Cardiac fibroblast (primary cell): ENCODE results near the gene TANC1.
"Not testable (repeated sequence)": the region's sequence is repeated elsewhere in the genome, so short reads cannot be mapped to it uniquely, and the experiment has no call there.

Experiments
- DNase-seq, 2 donors: peaks; one replicate each; pipeline versions ENCODE4 v3.0.0 to v3.0.0-alpha.2; 2010; ENCODE audit warnings: low read depth in 2 of 2
- H3K4me3 ChIP-seq, 2 donors: replicated peaks in 1 of 2; 1 replicate in 1 of 2; 2 replicates in 1 of 2; pipeline ENCODE4 v1.5.1; 2011; ENCODE audit warnings: low read depth in 2 of 2, low read length in 2 of 2, mild to moderate bottlenecking in 2 of 2, moderate library complexity in 1 of 2
- TF ChIP-seq, protein P1 (sequence below): IDR thresholded peaks from one replicate; pipeline ENCODE4 v1.5.1; 2011; ENCODE audit warnings: low read depth, mild to moderate bottlenecking, low read length, inconsistent platforms

TANC1 gene

DNA sequence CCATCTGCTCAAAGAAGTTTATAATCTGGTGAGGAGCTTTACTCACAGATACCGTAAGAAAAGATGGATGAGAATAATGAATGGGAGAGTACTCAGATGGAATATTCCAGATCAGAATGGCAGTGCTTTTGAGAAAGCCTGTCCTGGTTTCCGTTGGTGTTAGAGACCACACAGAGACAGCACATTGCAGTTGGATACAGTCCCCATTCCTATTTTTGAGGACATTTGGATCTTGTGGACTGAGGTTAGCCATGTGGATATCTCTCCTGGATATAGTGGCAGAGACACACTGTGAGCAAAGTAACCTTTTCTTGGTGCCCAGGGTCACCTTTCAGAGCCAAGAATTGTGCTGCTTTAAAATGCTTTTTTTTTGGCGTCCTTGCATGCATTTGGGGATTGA is 63.7 kb downstream of the TANC1 start:
- no peak for DNase-seq
- no peak overlapping the region for H3K4me3 ChIP-seq
- TF ChIP-seq, protein P1, sequence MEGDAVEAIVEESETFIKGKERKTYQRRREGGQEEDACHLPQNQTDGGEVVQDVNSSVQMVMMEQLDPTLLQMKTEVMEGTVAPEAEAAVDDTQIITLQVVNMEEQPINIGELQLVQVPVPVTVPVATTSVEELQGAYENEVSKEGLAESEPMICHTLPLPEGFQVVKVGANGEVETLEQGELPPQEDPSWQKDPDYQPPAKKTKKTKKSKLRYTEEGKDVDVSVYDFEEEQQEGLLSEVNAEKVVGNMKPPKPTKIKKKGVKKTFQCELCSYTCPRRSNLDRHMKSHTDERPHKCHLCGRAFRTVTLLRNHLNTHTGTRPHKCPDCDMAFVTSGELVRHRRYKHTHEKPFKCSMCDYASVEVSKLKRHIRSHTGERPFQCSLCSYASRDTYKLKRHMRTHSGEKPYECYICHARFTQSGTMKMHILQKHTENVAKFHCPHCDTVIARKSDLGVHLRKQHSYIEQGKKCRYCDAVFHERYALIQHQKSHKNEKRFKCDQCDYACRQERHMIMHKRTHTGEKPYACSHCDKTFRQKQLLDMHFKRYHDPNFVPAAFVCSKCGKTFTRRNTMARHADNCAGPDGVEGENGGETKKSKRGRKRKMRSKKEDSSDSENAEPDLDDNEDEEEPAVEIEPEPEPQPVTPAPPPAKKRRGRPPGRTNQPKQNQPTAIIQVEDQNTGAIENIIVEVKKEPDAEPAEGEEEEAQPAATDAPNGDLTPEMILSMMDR, result no peak

DNA sequence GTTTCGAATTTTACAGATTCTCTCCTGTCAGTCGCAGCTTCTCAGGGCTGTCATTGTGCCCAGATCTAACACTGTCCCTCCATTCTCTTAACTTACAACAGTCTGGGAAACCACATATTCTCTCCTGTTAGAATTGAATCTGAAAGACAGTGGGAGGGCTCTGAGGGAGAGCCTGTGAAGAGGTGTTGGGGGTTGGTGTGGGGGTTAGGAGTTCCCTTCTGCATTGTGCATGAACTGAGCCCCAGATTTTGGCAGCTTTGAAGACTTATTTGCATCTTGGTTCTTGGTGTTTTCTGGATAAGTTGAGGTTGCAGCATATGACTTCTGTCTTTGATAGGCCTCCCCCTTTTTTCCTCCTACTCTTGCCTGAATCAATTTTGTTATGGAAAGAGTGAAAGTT is 64.1 kb downstream of the TANC1 start:
- no peak overlapping the region for H3K4me3 ChIP-seq
- DNase-seq, result no peak
- TF ChIP-seq, protein P1, result no peak

DNA sequence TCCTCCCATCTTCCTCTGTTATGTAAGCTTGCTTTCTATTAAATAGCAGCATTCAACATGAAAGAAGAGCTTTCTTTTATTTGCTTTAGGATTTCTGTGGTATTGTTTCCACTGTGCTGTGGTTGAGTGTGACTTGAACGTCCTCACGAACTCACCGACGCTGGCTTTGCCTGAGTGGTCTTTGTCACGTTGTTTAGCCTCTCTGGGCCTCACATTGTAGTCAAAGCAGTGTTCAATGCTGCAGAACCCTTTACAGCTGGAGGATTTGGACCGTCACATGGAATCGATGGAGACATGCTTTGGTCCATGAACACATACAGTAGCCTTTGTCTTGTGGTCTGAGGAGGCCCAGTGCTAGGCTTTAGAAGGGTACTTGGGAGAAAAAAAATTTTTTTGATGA is 66.3 kb downstream of the TANC1 start:
- no peak overlapping the region for H3K4me3 ChIP-seq
- TF ChIP-seq, protein P1, result no peak
- DNase-seq, result no peak

DNA sequence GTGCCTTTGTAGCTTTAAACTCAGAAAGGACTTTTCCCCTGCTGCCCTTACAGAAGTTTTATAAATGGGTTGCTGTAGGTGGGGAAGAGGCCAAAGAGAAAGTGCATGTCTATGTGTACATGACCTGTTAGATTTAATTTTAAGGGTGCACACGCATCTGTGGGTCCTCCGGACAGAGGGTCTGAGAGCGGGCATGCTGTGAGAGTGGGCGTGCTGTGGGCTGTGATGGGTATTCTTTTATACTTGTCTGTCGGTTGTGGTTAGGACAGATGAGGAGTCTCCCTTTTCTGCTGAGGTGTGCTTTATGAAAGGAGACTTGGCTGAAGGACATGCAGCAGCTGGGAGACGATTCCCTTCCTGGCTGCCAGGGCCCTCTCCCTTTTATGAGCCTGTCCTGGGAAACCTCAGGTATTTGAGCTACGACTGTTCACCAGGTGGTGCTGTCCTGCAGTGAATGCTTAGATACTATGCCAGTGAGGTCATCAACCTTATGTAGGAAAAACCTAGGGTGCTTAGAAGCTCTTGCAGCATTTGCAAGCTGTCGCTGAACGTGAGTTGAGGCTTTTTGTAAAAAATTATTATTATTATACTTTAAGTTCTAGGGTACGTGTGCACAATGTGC is 67.5 kb downstream of the TANC1 start:
- H3K4me3 ChIP-seq, result no peak overlapping the region
- peak; percentile 59 to 60 for DNase-seq
- TF ChIP-seq, protein P1, result peak; percentile 13

DNA sequence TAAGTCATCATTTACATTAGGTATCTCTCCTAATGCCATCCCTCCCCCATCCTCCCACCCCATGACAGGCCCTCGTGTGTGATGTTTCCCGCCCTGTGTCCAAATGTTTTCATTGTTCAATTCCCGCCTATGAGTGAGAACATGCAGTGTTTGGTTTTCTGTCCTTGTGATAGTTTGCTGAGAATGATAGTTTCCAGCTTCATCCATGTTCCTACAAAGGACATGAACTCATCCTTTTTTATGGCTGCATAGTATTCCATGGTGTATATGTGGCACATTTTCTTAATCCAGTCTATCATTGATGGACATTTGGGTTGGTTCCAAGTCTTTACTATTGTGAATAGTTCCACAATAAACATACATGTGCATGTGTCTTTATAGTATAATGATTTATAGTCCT is 68.0 kb downstream of the TANC1 start:
- DNase-seq, H3K4me3 ChIP-seq: not testable (repeated sequence)

DNA sequence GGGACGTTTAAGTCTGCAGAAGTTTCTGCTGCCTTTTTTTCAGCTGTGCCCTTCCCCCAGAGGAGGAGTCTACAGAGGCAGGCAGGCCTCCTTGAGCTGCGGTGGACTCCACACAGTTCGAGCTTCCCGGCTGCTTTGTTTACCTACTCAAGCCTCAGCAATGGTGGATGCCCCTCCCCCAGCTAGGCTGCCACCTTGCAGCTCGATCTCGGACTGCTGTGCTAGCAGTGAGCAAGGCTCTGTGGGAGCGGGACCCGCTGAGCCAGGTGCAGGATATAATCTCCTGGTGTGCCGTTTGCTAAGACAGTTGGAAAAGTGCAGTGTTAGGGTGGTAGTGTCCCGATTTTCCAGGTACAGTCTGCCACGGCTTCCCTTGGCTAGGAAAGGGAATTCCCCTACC is 72.9 kb downstream of the TANC1 start:
- H3K4me3 ChIP-seq, DNase-seq: not testable (repeated sequence)

DNA sequence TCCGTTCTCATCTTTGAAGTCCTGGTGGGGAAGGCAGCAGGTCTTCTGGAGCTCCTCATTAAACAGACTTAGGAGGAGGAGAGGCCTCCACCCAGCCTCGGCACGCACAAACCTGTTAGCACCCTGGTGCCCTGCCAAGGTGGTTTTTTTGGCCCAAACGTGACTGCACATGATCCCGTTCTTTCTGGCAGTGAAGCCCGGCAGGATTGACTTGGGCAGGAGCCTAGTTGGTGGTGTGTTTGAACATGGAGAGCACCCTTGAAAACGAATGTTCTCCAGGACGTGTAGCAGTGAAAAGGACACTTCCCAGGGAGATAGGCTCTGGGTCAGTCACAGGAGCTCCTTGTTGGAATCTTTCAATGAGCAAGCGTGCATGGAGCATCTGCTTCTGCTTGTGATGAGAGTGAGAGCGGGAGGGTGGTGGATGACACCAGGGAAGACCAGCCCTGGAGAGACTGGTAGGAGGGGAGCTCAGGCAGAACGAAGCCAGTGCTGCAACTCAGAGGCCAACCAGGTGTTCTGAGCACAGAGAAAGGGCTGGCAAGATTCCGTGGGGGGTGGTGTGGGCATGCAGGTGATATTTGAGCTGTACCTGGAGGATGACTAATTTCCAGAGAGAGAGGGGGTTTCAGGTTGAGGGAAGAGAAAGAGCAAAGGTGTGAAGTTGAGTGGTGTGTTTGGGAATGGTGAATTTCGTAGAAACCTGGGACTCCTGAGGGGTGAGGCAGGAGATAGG is 73.8 kb downstream of the TANC1 start:
- TF ChIP-seq, protein P1, result no peak

DNA sequence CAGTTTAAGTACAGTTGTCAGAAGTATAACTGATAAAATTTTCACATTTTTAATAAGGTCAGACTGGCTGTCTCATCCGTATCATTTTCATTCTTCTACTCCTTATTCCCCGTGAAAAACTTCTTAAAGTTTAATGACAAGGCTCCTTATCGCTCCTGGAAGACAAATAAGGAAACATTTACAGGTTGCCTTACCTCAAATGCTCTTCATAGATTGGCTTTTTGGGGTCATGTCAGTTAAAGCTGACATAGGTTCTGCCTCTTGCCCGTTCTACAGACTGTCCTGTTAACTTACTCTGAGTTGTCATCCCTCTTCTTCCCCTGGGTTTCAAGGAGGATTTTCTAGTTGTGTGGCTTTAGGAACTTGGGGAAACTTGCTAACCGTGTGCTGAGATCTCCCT is 75.3 kb downstream of the TANC1 start:
- no peak for DNase-seq
- TF ChIP-seq, protein P1, result no peak
- no peak overlapping the region for H3K4me3 ChIP-seq

More for the DNA sequence above, 73.8 kb downstream of the TANC1 start:
- no peak for DNase-seq
- H3K4me3 ChIP-seq, result no peak overlapping the region
